ENCODE results near the gene GALNT10.

- TF ChIP-seq CTCF (IDR thresholded peaks at IDR 0.05) (no peak), POLR2A (IDR thresholded peaks at IDR 0.05) (no peak)
Observed at GRCh38 chr5:154176181-154176580, 14.4 kb upstream of the GALNT10 start.

Measured in body of pancreas (tissue), 4 donors.